HG03457 (cell line): ENCODE results near the gene SYT13.
"Not testable (repeated sequence)": the region's sequence is repeated elsewhere in the genome, so short reads cannot be mapped to it uniquely, and the experiment has no call there.

Experiments
- ATAC-seq: cut with Tn5 transposase; IDR thresholded peaks from one replicate; pipeline ENCODE4 v1.9.1; 2021; ENCODE audit warnings: moderate number of reproducible peaks; ENCODE audit not compliant: unreplicated experiment

SYT13 gene

GRCh38 chr11:45313171-45313865 is 27.2 kb upstream of the SYT13 start:
- ATAC-seq: no peak

GRCh38 chr11:45305874-45306623 is 19.9 kb upstream of the SYT13 start:
- ATAC-seq: no peak

- ATAC-seq: no peak
Observed at GRCh38 chr11:45304992-45305335, 18.8 kb upstream of the SYT13 start.

- ATAC-seq: no peak
Observed at GRCh38 chr11:45304111-45304991, 18.2 kb upstream of the SYT13 start.

- ATAC-seq: no peak
Observed at GRCh38 chr11:45303316-45303715, 17.2 kb upstream of the SYT13 start.

- no peak for ATAC-seq
Observed at GRCh38 chr11:45301537-45302246, 15.6 kb upstream of the SYT13 start.

GRCh38 chr11:45300715-45301114 is 14.6 kb upstream of the SYT13 start:
- ATAC-seq: no peak

GRCh38 chr11:45298718-45299117 is 12.6 kb upstream of the SYT13 start:
- no peak for ATAC-seq

- ATAC-seq: no peak
Observed at GRCh38 chr11:45296075-45296474, 9.9 kb upstream of the SYT13 start.

GRCh38 chr11:45294499-45294898 is 8.4 kb upstream of the SYT13 start:
- ATAC-seq: no peak

GRCh38 chr11:45293566-45294192 is 7.5 kb upstream of the SYT13 start:
- ATAC-seq: not testable (repeated sequence)

- ATAC-seq: no peak
Observed at GRCh38 chr11:45290586-45290985, 4.4 kb upstream of the SYT13 start.

GRCh38 chr11:45289369-45289768 is 3.2 kb upstream of the SYT13 start:
- no peak for ATAC-seq

GRCh38 chr11:45288339-45288738 is 2.2 kb upstream of the SYT13 start:
- ATAC-seq: no peak

GRCh38 chr11:45287316-45287903 is 1.3 kb upstream of the SYT13 start:
- no peak for ATAC-seq

- ATAC-seq: no peak
Observed at GRCh38 chr11:45285250-45285828, 802 bp downstream of the SYT13 start.

- ATAC-seq: no peak
Observed at GRCh38 chr11:45282081-45282480, 4.1 kb downstream of the SYT13 start.

GRCh38 chr11:45280449-45280848 is 5.7 kb downstream of the SYT13 start:
- ATAC-seq: no peak

GRCh38 chr11:45279645-45280044 is 6.5 kb downstream of the SYT13 start:
- ATAC-seq: no peak

- ATAC-seq: no peak
Observed at GRCh38 chr11:45278714-45279113, 7.4 kb downstream of the SYT13 start.
